GM18907 (cell line): ENCODE measurements around the gene CER1.

Experiments used
- ATAC-seq: cut with Tn5 transposase; IDR thresholded peaks from one replicate; pipeline ENCODE4 v1.9.1; 2021; ENCODE audit warnings: mild to moderate bottlenecking, moderate library complexity; ENCODE audit not compliant: unreplicated experiment

The CER1 gene

DNA sequence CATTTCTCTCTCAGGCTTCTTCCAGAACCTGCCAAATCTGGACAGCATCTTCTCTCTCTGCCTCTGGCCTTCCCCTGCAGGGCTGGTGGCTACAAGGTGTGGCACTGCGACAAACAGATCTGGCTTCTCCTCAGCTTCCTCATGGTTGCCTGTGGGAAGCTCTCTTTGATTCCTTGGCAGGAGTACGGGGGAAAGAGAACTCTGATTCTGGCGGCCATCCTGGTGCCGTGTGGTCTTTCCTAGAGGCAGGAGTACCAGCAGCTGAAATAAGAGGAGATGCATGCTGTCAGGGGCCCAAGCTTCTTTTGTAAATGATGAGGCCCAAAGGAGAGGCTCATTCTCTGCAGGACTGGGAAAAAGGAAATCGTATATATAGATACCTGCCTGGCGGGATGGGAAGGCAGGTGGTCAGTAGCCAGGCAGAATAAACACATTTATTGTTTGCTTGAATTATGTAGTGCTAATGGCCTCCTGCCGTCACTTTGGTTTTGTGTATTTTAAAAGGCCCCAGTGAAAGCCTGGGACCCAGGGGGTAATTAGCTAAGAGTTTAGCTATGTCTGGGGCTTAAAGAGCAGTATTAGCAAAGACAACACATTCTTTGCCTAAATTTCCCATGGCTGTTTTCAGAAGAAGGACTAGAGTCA, at the start of gene CER1:
TSS of gene CER1 (minus strand) at position 343 of the 645 bp plus-strand sequence. CDS start at position 282, 61 bp downstream.
- no peak for ATAC-seq

DNA sequence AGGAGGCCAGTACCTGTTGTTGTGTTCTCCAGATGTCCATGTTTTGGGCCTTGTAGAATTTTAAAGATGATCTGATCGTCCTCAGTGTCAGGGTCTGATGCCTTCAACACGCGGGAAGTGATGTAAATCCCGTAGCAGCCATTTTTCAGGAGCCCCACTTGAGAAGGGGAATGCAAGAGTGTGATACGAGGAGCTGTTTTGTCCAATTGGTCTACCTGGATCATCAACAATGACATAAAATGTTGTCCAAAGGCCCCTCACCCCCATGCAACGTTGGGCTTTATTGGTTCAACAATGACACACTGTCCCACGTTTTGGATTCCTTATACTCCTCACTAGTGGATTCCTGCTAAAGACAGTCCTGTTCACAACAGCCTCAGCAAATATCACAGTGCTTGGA, 48.1 kb upstream of the CER1 start:
- ATAC-seq, result no peak

DNA sequence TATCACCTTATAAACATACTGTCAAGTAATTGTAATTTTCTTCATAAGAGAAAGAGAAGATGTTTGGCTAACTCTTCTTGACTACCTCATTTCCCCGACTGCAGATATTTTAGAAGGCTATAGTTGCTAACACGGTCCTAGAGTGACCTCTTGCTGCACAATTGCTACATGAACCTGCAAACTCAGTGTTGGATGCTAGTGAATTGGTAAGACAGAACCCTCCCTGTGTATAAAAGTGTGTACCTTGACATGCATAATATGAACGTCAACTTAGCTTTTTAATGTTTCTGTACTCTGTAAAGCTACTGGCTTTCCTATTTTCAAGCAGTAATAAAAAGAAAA, 46.7 kb upstream of the CER1 start:
- no peak for ATAC-seq

DNA sequence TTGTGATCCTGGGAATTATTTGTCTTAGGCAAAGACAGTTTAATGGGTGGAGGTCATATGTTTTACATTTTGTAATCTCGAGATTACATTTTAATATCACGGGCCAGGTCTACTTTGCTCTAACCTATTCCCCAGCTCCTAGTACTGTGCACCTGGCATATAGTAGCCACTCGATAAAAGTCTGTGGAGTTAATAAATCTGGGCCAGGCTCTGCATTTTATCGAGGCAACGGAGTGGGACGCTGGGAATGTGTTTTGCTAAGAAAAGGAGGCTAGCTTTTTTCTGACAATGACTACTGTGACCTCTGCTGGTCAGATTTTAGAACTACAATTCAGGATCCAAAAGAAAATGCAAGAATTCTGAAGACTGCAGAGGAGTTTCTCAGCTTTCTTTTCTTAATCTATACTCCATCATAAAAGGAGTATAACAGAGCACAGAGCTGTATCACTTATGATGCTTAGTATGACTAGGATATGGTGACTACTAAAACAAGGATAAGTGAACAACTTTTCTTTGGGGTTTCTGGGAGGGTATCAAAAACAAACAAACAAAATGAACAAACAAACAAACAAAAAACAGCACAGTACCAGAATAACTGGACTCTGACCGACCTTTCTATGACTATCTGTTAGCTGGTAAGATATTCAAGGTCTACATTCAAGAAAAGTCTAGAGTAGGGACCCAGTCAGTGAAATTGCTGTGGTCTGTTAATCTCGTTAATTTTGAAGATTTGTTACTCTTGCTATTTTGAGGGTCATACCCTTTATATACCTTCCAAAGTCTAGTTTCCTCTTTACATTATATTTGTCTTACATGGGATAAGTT, 46.1 kb upstream of the CER1 start:
- ATAC-seq, result no peak

GRCh38 chr9:14766299-14766698, 43.8 kb upstream of the CER1 start:
- no peak for ATAC-seq

DNA sequence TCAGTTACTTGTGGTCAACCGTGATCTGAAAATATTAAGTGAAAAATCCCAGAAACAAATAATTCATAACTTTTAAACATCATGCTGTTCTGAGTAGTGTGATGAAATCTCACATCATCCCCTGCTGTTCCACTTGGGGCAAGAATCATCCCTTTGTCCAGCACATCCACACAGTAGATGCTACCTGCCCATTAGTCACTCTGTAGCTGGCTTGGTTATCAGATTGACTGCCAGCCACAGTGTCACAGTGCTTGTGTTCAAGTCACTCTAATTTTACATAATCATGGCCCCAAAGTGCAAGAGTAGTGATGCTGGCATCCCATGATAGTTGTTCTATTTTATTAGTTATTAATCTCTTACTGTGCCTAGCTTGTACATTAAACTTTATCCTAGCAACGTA, 39.1 kb upstream of the CER1 start:
- no peak for ATAC-seq

- ATAC-seq, result no peak
These were observed 37.5 kb upstream of the CER1 start for GRCh38 chr9:14760060-14760459.

DNA sequence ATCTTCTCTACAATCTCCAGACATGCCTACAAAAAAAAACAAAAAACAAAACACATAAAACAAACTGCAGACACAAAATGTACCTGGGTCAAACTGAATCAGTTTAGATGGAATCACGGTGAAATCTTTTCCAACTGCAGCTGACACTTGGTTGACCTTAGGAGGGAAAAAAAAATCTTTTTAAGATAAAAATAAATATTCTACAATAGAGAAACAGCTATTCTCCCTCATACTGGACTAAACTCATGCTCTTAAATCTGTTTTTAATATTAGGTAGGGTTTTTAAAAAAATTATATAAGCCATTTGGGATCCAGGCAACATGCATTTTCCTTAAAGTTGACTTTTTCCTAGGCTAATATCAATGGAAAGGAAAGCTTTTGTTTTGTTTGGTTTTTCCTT, 33.8 kb upstream of the CER1 start:
- ATAC-seq, result no peak

DNA sequence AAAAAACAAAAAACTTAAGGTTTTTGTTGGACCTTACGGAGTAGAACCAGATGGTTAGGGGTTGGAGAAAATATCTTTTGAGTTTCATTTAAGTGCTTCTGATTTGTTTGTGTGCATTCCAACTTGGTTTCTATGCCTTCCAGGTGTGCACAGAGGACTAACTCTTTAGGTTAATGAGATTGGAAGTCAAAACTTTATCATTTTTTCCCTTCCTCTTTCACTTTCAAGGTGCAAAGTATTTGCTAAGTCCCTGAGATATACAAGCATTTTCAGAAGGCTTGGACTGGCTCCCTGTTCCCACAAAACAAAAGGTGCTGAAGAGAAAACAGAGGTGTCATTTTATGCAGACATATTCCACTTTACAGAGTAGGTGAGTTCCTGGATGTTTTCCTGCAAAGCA, 30.3 kb upstream of the CER1 start:
- no peak for ATAC-seq

- ATAC-seq, result no peak
These were observed 29.7 kb upstream of the CER1 start for GRCh38 chr9:14752271-14752670.

DNA sequence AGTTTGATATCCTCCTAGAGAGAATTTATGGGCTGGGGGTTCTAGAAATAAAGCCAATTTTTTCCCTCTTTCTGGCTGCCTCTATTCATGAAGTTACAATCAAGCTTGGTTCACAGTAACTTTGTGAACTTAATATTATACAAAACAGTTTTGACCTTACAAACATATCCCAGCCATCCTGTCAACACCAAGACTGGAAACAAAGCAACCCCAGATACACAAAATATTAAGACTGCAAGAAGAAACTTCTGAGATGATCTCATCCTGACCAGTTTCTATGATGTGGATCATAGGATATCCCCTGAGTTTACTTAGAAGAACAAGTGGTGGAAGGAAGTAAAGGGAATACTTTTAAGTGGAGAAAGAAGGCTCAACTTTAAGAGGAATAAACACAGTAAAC, 28.3 kb upstream of the CER1 start:
- no peak for ATAC-seq

- ATAC-seq, result no peak
These were observed 27.2 kb upstream of the CER1 start for GRCh38 chr9:14749741-14750211.

GRCh38 chr9:14748373-14748772, 25.8 kb upstream of the CER1 start:
- ATAC-seq, result no peak

DNA sequence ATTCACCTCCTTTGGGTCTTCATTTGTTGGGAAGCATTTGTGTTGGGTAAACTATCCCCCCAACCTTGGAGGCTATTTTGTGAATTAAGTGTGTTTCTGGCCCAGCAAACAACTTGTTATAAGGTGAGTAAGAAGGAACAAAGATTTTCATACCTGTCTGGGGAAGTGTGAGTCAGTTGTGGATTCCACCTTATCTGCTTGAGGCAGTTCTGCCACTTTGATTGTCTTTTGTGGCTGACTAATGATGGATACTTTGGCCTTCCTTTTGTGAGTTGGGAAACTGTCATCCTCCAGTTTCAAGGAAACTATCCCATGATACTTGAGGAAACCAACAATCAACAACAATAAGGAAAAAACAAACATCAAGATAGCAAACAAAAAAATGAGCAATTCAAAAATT, 24.6 kb upstream of the CER1 start:
- ATAC-seq, result no peak

GRCh38 chr9:14746626-14747025, 24.1 kb upstream of the CER1 start:
- ATAC-seq, result no peak

- no peak for ATAC-seq
These were observed 22.2 kb upstream of the CER1 start for GRCh38 chr9:14744768-14745167.

DNA sequence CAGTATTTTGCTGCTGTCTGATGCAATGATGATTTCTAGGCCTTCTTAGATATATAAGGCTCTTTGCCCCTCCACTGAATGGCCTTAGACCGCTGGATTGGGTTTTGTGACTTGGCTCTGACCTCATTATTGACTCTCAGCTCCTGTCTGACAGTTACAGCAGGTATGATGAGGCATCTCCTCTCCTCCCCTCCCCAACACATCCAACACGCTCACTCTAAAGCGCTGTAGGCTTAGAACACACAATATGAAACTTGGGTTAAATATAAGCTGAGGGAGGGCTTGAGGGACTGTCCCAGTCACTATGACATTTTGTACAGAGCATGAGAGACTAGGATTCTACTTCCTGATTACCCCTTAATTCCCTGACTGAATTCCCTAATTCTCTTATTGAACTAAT, 18.8 kb upstream of the CER1 start:
- peak; percentile 98 for ATAC-seq

GRCh38 chr9:14733133-14733532, 10.6 kb upstream of the CER1 start:
- ATAC-seq, result no peak

- ATAC-seq, result no peak
These were observed 8.9 kb upstream of the CER1 start for GRCh38 chr9:14731294-14731981.

DNA sequence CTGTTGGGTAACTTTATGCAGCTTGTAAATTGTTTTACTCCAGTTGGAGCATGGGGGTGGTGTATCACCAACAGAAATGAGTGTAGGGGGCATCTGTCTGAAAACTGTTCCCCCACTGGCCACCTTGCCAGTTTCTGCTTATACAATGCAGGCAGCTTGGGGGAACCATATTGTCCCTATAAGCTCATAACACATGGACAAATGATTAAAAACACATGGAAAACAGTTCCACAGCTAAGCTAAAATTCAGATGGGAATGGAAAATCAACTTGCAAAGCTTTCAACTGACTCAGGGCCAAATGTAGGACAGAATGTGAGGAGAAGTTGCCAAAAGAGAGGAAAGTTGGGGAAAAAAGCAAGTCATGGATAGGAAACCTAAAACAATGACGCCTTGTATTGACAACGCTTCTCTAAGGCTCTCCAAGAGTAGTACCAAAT, 7.9 kb upstream of the CER1 start:
- no peak for ATAC-seq

DNA sequence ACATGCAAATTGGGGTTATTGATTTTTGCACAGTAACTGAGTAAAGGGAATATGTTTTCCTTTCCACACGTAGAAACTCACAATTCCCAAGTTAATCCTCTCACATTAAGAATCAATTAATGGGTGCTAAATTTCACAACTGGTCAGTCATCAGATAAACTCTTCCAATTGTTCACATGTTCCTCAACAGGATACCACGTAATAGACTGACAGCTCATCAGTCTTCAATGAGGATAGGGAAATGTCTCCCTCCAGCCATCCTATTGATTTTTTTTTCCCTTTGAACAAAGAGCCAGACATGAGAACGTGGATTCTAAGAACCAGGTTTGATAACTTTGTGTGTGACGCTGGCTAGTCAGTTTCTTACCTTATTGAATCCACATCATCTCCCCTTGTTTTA, 768 bp upstream of the CER1 start:
- ATAC-seq, result no peak
